DND-41 (cell line): ENCODE measurements around the gene NOP10.

Source experiments
- CTCF ChIP-seq: IDR thresholded peaks from 2 replicates; pipeline ENCODE4 v1.5.1; 2012; ENCODE audit warnings: borderline replicate concordance, low read length, moderate library complexity, mild to moderate bottlenecking; ENCODE audit not compliant: poor library complexity, severe bottlenecking; ENCODE audit errors: extremely low read depth
- EZH2 ChIP-seq: IDR thresholded peaks from 3 replicates; pipeline ENCODE4 v1.6.1; 2012; ENCODE audit warnings: borderline replicate concordance, low read depth, mild to moderate bottlenecking, moderate library complexity, low read length, inconsistent platforms; ENCODE audit not compliant: severe bottlenecking

DNA sequence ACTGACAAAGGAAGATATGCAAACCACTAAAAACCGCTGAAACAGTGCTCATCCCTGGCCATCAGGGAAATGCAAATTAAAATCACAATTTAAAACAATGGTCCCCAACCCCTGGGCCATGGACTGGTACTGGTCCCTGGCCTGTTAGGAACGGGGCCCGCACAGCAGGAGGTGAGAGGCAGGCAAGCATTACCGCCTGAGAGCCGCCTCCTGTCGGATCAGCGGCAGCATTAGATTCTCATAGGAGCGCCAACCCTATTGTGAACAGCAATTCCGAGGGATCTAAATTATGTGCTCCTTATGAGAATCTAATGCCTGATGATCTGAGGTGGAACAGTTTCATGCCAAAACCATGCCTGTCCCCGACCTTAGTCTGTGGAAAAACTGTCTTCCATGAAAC is 19.7 kb downstream of the NOP10 start:
- no peak for TF ChIP-seq EZH2
- no peak for TF ChIP-seq CTCF
